RWPE2 (cell line): ENCODE data around the gene MAFB.
A peak's percentile ranks its signal among the peaks of the same experiment; 100 is the strongest.

Source experiments
- ATAC-seq: fragments of 200-7000 bp; cut with Tn5 transposase; 3 replicates; pipeline ENCODE4 v1.9.1; 2021; ENCODE audit warnings: low read depth
- DNase-seq: peaks from one replicate; pipeline ENCODE4 v3.0.0-alpha.2; 2020; ENCODE audit warnings: low spot score
- H3K27ac ChIP-seq: fragments of 450-650 bp; 2 replicates; pipeline ENCODE4 v1.5.1; 2017; ENCODE audit warnings: mild to moderate bottlenecking; ENCODE audit not compliant: poor library complexity, severe bottlenecking
- H3K27me3 ChIP-seq: fragments of 250-450 bp; sonication (Bioruptor Pico); 2 replicates; pipeline ENCODE4 v1.5.1; 2021; ENCODE audit warnings: mild to moderate bottlenecking, moderate library complexity; ENCODE audit not compliant: insufficient read depth, poor library complexity, severe bottlenecking
- H3K36me3 ChIP-seq: fragments of 250-450 bp; sonication (Bioruptor Pico); 2 replicates; pipeline ENCODE4 v1.5.1; 2020; ENCODE audit warnings: low read depth, mild to moderate bottlenecking, moderate library complexity
- H3K4me1 ChIP-seq: fragments of 250-450 bp; sonication (Bioruptor Pico); 2 replicates; pipeline ENCODE4 v1.5.1; 2021; ENCODE audit warnings: mild to moderate bottlenecking, moderate library complexity; ENCODE audit not compliant: insufficient read depth, poor library complexity, severe bottlenecking
- H3K4me3 ChIP-seq: fragments of 250-450 bp; sonication (Bioruptor Pico); 2 replicates; pipeline ENCODE4 v1.5.1; 2021; ENCODE audit warnings: mild to moderate bottlenecking, moderate library complexity; ENCODE audit not compliant: severe bottlenecking
- H3K9me3 ChIP-seq: fragments of 250-450 bp; sonication (Bioruptor Pico); 2 replicates; pipeline ENCODE4 v1.5.1; 2021; ENCODE audit warnings: mild to moderate bottlenecking, moderate library complexity; ENCODE audit not compliant: severe bottlenecking
- CTCF ChIP-seq: fragments of 450-650 bp; IDR thresholded peaks from one replicate; pipeline ENCODE4 v1.5.1; 2017; ENCODE audit warnings: mild to moderate bottlenecking, moderate library complexity; ENCODE audit not compliant: poor library complexity, severe bottlenecking

MAFB gene

GRCh38 chr20:40718214-40718977 lies 29.4 kb upstream of the MAFB start:
- no peak for TF ChIP-seq CTCF
- DNase-seq (peak; percentile 35), ATAC-seq (no peak)
- no peaks in the 10 kb centered on the region for H3K27me3 ChIP-seq
- H3K4me3 ChIP-seq, result no peak overlapping the region
- H3K27ac ChIP-seq, result no peak overlapping the region
- peaks cover 5% of the 10 kb centered on the region for H3K4me1 ChIP-seq
- no peaks in the 10 kb centered on the region for H3K9me3 ChIP-seq
- H3K36me3 ChIP-seq, result no peaks in the 10 kb centered on the region

- ATAC-seq, result peak; percentile 84
- peak; percentile 76 for DNase-seq
- Histone ChIP-seq H3K27ac (no peak overlapping the region), H3K4me1 (peaks cover 5% of the 10 kb centered on the region), H3K27me3 (peaks cover 3% of the 10 kb centered on the region), H3K36me3 (no peaks in the 10 kb centered on the region), H3K4me3 (no peak overlapping the region), H3K9me3 (no peaks in the 10 kb centered on the region)
- no peak for TF ChIP-seq CTCF
These were observed 28.4 kb upstream of the MAFB start for GRCh38 chr20:40717343-40717865.

- DNase-seq, result no peak
- Histone ChIP-seq H3K36me3 (no peaks in the 10 kb centered on the region), H3K27me3 (peaks cover 21% of the 10 kb centered on the region), H3K27ac (no peak overlapping the region), H3K9me3 (no peaks in the 10 kb centered on the region), H3K4me3 (no peak overlapping the region), H3K4me1 (peaks cover 5% of the 10 kb centered on the region)
- no peak for ATAC-seq
- TF ChIP-seq CTCF, result no peak
These were observed 26.5 kb upstream of the MAFB start for GRCh38 chr20:40715491-40715890.

GRCh38 chr20:40714916-40715315 lies 25.9 kb upstream of the MAFB start:
- Histone ChIP-seq H3K27me3 (peaks cover 26% of the 10 kb centered on the region), H3K9me3 (no peaks in the 10 kb centered on the region), H3K4me1 (peaks cover 5% of the 10 kb centered on the region), H3K36me3 (no peaks in the 10 kb centered on the region), H3K27ac (no peak overlapping the region), H3K4me3 (no peak overlapping the region)
- DNase-seq (peak; percentile 45), ATAC-seq (no peak)
- TF ChIP-seq CTCF, result no peak

GRCh38 chr20:40714109-40714508 lies 25.1 kb upstream of the MAFB start:
- ATAC-seq (no peak), DNase-seq (no peak)
- no peak for TF ChIP-seq CTCF
- peaks cover 32% of the 10 kb centered on the region for H3K27me3 ChIP-seq
- no peaks in the 10 kb centered on the region for H3K9me3 ChIP-seq
- H3K27ac ChIP-seq, result no peak overlapping the region
- no peak overlapping the region for H3K4me3 ChIP-seq
- no peaks in the 10 kb centered on the region for H3K36me3 ChIP-seq
- H3K4me1 ChIP-seq, result peaks cover 5% of the 10 kb centered on the region
